ENCODE measurements around the gene UTF1.

DNA sequence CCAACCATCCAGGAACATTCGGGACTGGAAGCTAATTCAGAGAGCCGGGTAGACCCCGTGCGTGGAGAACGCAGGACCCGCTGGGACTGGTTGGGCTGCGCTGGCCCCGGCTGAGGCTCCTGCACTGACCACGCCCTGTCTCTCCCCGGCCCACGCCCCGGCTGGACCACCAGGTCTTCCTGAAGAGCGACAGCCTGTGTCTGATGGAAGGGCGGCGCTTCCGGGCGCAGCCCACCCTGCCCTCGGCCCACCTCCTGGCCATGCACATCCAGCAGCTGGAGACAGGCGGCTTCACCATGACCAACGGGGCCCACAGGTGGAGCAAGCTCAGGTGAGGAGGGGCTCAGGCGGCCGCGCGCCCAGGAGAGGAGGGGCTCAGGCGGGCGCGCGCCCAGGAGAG is 10.2 kb upstream of the UTF1 start:
- no peak for TF ChIP-seq EZH2 (IDR thresholded peaks at IDR 0.05; ENCODE audit: insufficient read depth, poor library complexity, severe bottlenecking)
- no peak for TF ChIP-seq EZH2phosphoT487 (IDR thresholded peaks at IDR 0.05; ENCODE audit: insufficient read depth, low read depth)

Measured in GM23248 (cell line).